D721Med (cell line): Measurements from ENCODE around the gene SEC24B.

Experiments
- DNase-seq: peaks from one replicate; pipeline ENCODE4 v3.0.0; 2011; ENCODE audit warnings: low spot score; ENCODE audit not compliant: insufficient read length
- FAIRE-seq: peaks from 2 replicates; lab custom pipeline; 2011; peaks lifted over from hg19 to GRCh38; lab: Jason Lieb, UNC
- TF ChIP-seq, protein P1 (sequence below): IDR thresholded peaks from 2 replicates; pipeline ENCODE4 v1.5.1; 2012; ENCODE audit warnings: mild to moderate bottlenecking, control low read depth; ENCODE audit not compliant: insufficient read depth; ENCODE audit errors: missing control alignments

Gene SEC24B

DNA sequence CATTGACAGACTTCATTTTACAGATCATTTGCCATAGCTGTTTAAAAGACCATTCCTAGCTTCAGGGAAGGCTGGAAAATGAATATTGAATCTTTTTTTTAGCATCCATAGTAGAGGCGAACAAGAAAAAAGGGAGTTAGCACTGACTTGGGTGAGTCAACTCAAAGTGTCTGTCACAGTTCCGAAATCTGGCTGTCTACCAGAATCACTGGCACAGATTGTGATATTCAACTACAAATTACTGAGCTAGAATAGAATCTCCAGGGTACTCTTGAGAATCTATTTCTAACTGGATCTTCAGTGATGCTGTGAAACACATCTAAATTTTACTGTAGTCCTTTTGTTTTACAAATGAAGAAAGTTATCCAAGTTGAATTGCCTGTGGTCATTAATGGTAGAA is 31.5 kb downstream of the SEC24B start:
- no peak for FAIRE-seq

DNA sequence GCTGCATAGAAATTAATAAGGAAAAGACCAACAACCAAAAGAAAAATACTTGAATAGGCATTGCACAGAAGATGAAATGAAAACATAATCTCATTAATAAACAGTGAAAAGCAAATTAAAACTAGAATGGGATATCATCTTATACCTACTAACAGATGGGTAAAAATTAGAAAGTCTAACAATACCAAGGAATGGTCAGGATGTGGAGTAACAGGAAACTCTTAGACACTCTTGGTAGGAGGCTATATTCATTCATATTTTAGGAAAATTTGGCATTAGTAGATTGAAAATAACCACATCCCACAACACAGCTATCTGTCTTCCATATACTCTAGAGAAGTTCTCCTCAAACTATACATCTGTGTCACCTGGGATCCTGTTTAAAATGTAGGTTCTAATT is 36.3 kb downstream of the SEC24B start:
- FAIRE-seq (no peak), DNase-seq (no peak)
- TF ChIP-seq, protein P1, sequence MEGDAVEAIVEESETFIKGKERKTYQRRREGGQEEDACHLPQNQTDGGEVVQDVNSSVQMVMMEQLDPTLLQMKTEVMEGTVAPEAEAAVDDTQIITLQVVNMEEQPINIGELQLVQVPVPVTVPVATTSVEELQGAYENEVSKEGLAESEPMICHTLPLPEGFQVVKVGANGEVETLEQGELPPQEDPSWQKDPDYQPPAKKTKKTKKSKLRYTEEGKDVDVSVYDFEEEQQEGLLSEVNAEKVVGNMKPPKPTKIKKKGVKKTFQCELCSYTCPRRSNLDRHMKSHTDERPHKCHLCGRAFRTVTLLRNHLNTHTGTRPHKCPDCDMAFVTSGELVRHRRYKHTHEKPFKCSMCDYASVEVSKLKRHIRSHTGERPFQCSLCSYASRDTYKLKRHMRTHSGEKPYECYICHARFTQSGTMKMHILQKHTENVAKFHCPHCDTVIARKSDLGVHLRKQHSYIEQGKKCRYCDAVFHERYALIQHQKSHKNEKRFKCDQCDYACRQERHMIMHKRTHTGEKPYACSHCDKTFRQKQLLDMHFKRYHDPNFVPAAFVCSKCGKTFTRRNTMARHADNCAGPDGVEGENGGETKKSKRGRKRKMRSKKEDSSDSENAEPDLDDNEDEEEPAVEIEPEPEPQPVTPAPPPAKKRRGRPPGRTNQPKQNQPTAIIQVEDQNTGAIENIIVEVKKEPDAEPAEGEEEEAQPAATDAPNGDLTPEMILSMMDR: no peak

More for the DNA sequence above, 31.5 kb downstream of the SEC24B start:
- DNase-seq: no peak
- TF ChIP-seq, protein P1: no peak

DNA sequence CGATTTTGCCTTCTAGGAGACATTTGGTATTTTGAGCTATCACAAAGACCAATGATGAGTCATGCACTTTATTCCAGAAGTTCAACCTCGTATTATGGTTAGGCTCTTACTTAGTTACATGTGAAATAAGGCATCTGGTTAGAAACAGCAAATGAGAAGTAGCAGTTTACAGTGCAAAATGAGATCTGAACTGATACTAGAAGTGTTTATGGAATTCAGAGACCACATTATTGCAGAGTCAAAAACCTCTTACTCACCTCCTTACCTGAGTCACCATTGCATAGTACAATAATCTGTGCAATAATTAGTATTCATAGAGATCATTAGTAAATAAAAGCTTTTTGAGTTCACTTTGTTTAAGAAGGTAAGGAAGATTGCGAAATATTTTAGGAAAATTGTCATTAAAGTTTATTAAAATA is 38.7 kb downstream of the SEC24B start:
- DNase-seq (no peak), FAIRE-seq (peak; percentile 67)
- TF ChIP-seq, protein P1: no peak

DNA sequence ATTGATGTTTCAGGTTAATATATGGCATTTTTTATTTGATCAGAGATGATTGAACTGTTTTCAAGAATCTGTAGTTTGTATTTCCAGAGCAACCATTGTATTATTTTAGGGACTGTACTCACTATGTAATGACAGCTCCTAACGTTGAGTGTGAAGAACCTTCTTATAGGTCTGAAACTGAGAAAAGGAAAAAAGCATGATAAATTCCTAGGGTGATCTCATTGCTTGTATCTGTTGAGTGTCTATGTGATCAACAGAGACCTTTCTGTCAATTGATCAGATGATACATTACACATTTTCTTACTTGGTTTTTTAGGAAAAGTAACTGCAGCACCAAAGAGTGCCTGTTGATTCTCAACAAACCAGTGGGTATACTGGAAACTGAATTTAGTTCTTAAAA is 40.2 kb downstream of the SEC24B start:
- FAIRE-seq (no peak), DNase-seq (no peak)
- TF ChIP-seq, protein P1: no peak

DNA sequence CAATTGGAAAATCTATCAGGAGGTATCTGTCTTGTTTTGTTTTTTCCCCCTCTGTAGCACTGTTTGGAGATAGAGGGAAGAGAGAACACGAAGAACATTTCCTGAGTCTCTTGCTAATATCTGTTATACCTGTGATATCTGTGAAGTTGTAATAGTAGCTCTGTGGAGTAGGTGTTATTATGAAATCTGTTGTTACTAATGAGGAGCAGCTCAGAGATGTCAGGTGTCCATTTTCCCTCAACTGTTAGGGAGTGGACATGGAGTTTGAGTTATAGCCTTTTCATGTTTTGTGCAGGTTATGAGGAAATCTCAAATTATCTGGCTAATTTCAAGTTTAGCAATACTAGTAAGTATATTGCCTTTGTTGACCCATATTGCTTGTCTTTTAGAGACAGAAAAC is 52.4 kb downstream of the SEC24B start:
- TF ChIP-seq, protein P1: no peak
- peak; percentile 29 for FAIRE-seq
- DNase-seq: no peak

DNA sequence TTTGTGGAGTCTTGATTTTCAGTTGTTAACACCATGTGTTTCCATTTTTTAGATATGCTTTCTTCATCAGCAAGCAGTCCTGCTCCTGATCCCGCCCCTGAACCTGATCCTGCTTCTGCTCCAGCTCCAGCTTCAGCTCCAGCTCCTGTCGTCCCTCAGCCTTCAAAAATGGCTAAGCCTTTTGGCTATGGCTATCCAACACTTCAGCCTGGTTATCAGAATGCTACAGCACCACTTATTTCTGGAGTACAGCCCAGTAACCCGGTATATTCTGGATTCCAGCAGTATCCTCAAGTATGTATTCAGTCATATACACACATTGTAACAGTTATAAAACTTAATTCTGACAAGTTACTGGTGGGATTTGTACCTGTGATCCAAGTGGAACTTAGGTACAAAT is 60.9 kb downstream of the SEC24B start:
- FAIRE-seq (no peak), DNase-seq (no peak)
- TF ChIP-seq, protein P1: no peak

DNA sequence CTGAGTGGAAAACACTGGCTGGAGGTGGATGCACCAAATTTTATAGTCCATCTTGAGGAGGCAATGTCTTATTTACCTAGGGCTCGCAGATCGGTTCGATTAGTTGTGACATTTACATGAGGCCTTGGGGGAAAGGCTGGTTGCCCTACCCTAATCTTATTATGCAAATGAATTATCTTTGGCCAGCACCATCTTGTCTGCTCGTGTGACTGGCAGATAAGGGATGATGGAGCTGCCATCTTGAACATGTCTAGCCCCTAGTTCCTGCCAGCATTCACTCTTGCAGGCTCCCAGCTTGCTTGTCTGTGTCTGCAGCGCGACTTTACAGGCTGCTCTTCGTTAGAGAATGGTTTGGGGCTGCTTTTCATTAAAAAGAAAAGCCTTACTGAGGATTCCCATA is 61.9 kb downstream of the SEC24B start:
- FAIRE-seq: no peak

More for the DNA sequence above, 61.9 kb downstream of the SEC24B start:
- TF ChIP-seq, protein P1: no peak
- no peak for DNase-seq
